Mammary epithelial cell (primary cell): ENCODE data around the gene PRPSAP1.

Experiments used
- CTCF ChIP-seq, 2 donors: IDR thresholded peaks in 1 of 2; conservative IDR thresholded peaks in 1 of 2; 2 replicates each; pipeline ENCODE4 v1.5.1; 2011 to 2012; ENCODE audit warnings: inconsistent platforms in 2 of 2, low read length in 2 of 2, mild to moderate bottlenecking in 2 of 2, control low read depth in 1 of 2, low read depth in 1 of 2; ENCODE audit not compliant: insufficient read depth in 1 of 2; ENCODE audit errors: extremely low read depth in 1 of 2
- EZH2 ChIP-seq: IDR thresholded peaks from 2 replicates; pipeline ENCODE4 v1.6.1; 2012; ENCODE audit warnings: low read length, inconsistent platforms, borderline replicate concordance

- no peak for TF ChIP-seq CTCF (conservative IDR thresholded peaks at IDR 0.05 in 1 of 2, IDR thresholded peaks at IDR 0.05 in 1 of 2; ENCODE audit: extremely low read depth in 1 of 2, insufficient read depth in 1 of 2, low read depth in 1 of 2, low read length in 2 of 2)
- no peak for TF ChIP-seq EZH2
Observed at GRCh38 chr17:76278268-76278908, 75.3 kb downstream of the PRPSAP1 start.
